Loucy (cell line): Measurements from ENCODE around the gene ZMYND15.
"Not testable (repeated sequence)": the region's sequence is repeated elsewhere in the genome, so short reads cannot be mapped to it uniquely, and the experiment has no call there.

Experiments used
- CTCF ChIP-seq: fragments of 200-600 bp; sonication (generic); conservative IDR thresholded peaks from 2 replicates; pipeline ENCODE4 v1.5.1; 2014; ENCODE audit warnings: mild to moderate bottlenecking, antibody characterized with exemption, low read length
- EZH2phosphoT487 ChIP-seq: fragments of 200-600 bp; IDR thresholded peaks from 2 replicates; pipeline ENCODE4 v1.6.1; 2018; ENCODE audit warnings: antibody characterized with exemption, mild to moderate bottlenecking, moderate library complexity, borderline replicate concordance

DNA sequence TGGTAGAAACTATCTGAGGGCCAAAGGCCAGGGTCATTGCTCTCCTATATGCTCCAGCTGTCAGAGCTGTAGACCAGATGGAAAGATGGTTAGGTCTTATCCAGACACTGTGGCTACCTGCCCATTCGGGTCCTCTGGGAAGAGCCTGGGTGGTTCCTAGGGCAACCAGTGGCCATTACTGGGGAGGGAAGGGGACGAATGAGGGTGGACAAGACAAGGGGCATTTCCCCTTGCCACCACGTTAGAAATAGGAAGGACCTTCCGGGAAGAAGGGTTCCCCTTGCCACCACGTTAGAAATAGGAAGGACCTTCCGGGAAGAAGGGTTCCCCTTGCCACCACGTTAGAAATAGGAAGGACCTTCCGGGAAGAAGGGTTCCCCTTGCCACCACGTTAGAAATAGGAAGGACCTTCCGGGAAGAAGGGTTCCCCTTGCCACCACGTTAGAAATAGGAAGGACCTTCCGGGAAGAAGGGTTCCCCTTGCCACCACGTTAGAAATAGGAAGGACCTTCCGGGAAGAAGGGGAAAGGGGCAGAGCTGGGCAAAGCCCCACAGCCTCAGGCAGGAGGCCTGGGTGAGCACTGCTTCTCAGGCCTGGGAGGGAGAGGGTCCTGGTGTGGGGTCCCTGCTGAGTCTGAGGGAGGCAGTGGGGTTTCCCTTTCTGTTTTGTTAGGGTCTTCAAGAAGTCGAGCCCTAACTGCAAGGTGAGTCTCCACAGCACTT is 25.1 kb upstream of the ZMYND15 start:
- not testable (repeated sequence) for TF ChIP-seq CTCF, EZH2phosphoT487
